A673 (cell line): Measurements from ENCODE around the gene SLC16A11.

ENCODE experiments used
- CTCF ChIP-seq: fragments of 300-800, 200-600 bp; sonication (generic); conservative IDR thresholded peaks from 2 replicates; pipeline ENCODE4 v1.5.1; 2017; ENCODE audit warnings: low read depth, mild to moderate bottlenecking, antibody characterized with exemption, low read length, moderate library complexity, mixed read lengths
- EZH2 ChIP-seq: fragments of 200-600 bp; sonication (generic); IDR thresholded peaks from 2 replicates; pipeline ENCODE4 v1.6.1; 2017; ENCODE audit warnings: borderline replicate concordance, low read depth, mild to moderate bottlenecking, mixed read lengths, antibody characterized with exemption, low read length; ENCODE audit not compliant: poor library complexity, severe bottlenecking

DNA sequence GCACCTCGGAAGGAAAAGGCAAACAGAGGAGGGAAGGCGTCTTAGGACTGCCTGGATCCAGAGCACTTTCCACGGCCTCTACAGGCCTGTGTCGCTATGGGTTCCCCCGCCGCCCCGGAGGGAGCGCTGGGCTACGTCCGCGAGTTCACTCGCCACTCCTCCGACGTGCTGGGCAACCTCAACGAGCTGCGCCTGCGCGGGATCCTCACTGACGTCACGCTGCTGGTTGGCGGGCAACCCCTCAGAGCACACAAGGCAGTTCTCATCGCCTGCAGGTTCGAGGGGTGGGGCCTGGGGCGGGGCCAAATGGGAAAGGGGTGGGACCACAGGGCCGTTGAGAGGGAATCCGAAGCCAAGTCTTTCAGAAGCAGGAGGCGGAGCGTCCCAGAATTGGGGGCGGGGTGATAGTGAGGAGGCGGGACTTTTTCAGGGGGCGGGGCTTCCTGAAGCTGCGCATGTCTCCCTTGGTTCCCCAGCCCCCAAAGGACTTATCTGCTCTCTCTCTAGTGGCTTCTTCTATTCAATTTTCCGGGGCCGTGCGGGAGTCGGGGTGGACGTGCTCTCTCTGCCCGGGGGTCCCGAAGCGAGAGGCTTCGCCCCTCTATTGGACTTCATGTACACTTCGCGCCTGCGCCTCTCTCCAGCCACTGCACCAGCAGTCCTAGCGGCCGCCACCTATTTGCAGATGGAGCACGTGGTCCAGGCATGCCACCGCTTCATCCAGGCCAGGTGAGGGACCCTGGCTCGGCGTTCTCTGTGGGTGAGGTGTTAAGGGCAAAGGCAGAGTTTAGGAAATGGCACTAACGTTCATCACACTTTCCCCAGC lies 20.1 kb downstream of the SLC16A11 start:
- TF ChIP-seq CTCF (no peak), EZH2 (no peak)
